Brain pericyte (primary cell): ENCODE results near the gene CACNA1C.
"Not testable (repeated sequence)": the region's sequence is repeated elsewhere in the genome, so short reads cannot be mapped to it uniquely, and the experiment has no call there.

Experiments used
- DNase-seq: peaks from one replicate; pipeline ENCODE4 v3.0.0-alpha.2; 2012; ENCODE audit warnings: low read depth, low spot score

Gene CACNA1C

DNA sequence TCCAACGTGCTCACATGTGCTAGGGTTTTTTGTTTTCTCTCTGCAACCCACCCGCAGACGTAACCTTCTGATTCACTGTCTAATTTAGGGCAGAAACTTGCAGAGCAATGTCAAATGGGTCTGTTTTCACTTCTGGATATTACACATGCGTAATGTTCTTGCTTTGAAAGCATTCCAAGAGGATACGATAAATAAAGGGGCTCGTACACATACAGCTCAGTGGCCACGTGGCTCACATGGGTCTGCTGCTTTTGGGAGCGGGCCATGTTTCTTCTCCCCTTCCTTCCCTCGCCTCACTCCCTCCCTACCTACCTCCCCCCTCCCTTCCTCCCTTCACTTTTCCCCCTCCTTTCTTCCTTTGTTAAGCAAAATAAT, 23.4 kb downstream of the CACNA1C start:
- no peak for DNase-seq

DNA sequence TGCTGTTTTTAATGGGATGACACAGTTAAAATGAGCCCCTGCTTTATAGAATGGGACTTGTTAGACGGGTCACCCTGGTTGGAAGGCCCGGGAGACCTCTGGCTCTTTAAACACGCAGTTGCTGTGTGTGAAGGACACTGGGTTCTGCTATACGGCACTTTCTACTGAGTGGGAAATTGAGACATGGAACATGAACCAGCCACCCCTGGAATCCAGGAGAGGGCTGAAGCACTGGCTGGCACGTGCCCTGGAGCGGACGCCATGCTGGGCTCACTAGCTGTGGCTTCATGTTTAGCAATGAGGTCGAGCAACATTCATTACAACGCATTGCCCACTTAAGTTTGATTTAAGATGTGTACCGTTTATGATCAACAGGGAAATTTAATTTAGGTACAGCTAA, 23.9 kb downstream of the CACNA1C start:
- no peak for DNase-seq

DNA sequence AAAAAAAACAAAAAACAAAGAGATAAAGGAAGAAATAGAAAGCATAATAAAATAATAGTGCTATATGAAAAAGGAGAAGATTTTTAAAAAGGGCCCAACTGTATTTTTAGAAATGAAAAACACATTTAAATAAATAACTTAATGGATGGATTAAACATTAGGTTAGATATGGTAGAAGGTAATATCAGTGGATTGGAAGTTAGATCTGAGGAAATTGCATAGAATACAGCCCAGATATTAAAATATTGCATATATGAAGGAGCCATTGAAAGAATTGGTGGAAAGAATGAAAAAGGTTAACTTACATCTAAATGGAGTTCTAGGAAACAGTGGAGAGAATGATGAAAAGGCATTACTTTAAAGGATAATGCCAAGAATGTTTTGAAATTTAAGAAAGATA, 27.8 kb downstream of the CACNA1C start:
- DNase-seq, result no peak

DNA sequence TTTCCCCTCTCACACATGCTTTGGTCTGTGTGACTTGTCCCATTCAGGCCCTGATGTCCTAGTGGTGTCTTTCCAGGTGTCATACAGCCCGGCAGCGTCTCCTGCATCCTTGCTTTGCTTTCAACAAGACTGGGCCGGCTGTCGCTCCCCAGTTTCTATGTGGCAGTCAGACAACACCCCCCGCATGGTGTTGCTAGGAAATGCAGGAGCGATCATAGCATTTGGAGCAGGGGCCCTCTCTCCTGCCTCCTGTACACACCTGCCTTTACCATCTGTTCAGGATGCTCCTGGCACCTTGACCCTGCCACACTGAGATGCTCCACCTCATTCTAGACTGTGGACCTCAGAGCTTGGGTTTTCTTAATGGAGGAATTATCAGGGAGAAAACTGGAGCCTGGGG, 29.5 kb downstream of the CACNA1C start:
- DNase-seq, result no peak

DNA sequence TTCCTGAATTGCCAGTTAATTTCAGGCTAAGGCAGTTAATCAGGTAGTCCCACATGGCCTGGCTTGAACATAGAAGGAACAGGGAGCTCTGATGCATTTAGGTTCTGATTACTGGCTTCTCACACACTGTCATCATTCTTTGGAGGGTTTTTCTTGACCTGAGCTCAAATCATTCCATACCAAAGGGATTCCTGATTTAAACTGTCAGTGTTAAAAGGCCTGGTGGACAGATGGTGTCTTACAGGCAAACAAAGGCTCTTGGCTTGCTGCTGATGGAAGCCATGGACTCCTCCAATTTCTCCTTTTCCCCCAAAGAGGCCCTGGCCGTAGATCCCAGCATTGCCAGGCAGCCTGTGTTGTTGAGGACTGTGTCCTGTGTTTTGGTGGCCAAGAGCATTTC, 30.2 kb downstream of the CACNA1C start:
- no peak for DNase-seq

DNA sequence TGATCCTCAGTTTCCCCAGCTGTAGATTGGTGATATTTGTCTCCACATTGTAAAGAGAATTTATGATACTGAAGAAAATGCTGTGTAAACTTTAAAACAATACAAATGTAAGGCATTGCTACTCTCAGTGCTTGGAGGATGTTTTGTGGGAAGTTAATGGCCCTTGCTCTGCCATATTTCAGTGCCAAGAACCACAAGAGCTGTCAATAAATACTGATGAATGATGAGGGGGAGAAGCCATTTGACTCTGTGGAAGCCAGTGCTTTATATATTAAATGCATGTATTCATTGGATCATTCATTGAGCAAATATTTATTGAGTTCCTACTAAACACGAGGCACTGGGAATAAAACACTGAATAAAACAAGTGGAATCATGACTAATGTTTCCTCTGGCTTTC, 30.8 kb downstream of the CACNA1C start:
- no peak for DNase-seq

DNA sequence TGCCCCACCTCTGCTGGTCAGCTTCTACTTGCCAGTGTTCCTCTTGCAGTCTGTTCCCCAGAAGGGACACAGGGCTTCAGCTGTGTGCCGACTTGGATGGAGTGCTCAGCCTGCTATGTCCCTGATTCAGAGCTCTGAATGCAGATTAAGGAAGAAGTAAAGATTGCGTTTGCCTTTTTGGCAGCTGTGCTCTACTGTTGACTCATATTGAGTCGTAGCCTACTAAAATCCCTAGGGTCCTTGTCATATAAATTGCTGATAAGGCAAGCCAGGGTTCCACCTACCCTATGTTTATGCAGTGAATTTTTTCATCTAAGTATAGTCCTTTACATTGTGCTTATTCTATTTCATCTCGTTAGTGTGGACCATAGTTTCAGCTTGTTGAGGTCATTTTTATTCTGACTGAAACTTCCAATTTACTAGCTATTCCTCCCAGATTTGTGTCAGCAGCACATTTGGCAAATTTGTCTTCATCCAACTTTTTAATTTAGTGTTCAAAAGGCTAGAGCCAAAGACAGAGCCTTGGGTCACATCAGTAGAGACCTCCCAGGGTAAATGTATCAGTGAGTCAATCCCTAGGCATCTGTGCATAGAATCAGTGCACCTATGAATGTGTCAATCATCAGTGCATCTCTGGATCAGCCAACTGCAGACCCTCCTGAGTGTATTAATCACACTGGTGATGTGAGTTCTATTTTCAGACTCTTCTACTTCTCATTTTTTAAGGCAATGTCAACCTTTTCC, 31.9 kb downstream of the CACNA1C start:
- DNase-seq, result no peak

DNA sequence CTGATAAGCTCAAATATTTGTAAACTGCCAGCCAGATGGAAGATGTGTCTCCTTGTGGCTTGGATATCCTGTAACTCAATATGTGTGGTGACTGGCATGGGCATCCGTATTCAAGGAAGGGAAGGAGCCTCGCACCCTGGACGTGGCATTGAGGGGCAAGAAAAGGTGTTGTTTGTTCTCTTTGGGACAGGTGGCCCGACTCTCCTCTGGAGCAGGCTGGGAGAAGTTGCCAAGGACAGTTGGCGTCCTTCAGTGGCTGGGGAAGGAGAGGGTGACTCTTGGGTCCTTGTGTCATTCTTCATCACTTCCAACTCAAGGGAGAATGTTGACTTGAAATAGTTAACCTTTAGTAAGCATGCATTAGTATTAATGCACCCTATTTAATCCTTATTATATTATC, 39.6 kb downstream of the CACNA1C start:
- no peak for DNase-seq

DNA sequence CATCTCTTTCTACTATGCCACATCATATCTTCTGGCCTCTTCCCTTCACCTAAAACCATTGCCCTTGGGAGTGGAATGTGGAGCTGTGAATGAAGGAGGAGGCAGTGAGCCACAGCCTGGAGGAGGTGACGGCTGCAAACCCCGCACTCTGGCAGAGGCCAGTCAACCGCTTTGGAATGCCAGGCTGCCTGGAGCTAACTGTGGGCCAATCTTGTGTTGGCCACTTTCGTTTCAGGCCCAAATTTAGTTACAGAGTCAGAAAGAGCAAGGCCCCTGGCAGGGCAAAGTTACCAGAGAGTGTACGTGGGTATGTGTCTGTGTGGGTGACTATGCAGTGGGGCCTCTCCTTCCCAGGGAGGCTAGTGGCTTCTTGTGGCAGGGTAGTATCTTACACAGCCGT, 40.1 kb downstream of the CACNA1C start:
- DNase-seq, result no peak

DNA sequence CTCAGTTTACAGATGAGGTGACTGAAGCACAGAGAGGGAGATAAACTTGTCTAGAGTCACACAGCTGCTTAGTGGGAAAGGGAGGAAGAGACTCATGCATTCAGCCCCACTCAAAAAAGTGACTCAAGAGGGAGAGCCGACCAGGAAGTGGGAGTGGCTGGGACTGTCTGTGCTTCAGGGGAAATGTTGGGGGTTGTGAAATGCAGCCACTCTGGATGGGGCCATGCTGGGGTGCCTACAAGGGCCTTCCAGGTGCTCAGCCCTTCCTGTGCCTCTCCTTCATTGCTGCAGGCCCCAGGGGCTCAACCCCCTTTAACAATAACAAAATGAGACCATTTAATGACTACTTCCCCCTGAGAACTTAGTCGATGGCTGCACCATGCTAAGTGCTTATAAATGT, 41.8 kb downstream of the CACNA1C start:
- DNase-seq, result no peak

DNA sequence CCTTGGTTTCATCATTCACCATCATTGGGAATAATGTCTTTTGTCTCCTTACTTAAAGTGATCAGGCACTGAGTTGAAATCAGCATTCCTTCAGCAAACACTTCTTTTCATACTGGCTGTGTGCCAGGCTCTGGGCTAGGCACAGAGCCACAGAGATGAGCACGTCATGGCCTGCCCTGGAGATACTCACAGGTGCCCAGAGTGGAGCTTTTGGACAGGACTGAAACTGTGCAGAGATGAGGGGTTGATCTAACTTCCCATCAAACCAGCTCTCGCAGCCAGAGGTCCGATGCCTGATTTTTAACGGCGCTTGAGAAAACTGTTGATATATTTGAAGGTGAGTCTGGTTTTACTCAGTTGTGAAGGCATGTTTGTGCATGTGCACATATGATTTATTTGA, 43.1 kb downstream of the CACNA1C start:
- no peak for DNase-seq

DNA sequence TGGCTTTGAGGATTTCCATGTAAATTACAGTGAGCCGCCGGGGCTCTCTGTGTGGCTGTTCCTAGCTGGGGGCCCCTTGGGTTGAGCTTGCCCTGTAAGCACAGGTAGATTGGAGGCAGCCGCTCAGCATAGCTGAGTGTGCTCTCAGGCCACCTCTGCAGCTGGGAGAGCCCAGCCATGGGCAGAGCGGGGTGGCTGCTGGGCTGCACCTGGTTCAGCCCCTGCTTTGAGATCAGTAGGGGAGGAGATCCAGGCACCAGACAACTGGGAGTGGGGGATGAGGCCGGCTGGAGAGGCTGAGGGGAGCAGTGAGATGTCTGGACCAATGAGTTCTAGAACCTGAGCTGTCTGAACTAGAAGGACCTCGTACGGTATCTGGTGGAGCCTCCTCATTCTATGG, 44.8 kb downstream of the CACNA1C start:
- no peak for DNase-seq

DNA sequence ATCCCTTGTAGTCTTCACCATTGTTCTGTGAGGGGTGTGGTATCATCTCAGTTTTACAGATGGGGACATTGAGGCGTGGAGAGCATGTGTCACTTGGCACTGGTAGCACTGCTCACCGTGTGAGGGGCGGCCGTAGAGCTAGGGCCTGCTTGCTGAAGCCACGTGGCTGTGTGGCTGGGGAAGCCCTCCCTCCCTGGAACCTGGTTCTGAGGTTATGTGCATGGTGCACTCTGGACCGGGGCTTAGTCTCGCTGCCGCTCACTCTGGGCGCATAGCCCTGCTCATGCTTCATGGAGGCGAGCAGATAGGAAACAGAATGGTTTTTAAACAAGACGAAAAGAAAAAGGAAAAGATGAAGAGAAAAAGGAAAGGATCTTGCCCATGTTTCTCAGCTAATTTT, 46.1 kb downstream of the CACNA1C start:
- no peak for DNase-seq

DNA sequence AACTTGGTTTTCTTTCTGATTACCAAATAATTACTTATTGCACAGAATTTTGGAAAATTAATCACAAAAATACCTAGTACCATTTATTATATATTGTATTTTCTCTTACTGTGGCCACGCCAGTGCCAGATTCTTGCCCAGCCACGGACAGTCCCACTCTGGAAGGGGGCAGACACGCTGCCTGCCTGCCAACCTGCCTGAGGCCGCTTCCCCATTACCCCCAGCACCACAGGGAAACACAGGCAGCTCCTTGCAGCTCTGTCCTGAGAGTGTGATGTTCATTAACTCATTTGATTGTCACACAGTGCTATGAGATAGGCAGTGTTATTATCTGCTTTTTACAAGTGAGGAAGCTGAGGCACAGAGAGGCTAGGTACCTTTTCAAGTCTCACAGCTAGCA, 46.8 kb downstream of the CACNA1C start:
- no peak for DNase-seq

DNA sequence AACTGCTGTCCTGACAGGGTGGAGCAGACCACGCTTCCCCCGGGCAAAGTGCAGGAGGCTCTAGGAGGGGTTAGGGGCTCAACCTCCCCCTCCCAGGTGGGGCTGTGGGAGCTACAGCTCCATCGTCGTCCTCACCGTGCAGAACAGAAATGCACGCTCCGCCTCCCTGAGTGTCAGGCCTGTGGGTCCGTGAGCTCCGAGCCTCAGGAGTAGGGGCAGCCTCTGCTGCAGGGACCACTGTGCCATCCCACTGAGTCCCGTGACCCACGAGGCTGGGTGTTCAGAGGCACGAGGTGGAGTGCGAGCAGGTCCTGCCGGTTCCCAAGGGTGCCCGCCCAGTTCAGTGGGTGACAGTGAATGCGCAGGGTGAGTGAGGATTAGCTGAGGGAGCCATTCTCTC, 48.6 kb downstream of the CACNA1C start:
- DNase-seq, result no peak

DNA sequence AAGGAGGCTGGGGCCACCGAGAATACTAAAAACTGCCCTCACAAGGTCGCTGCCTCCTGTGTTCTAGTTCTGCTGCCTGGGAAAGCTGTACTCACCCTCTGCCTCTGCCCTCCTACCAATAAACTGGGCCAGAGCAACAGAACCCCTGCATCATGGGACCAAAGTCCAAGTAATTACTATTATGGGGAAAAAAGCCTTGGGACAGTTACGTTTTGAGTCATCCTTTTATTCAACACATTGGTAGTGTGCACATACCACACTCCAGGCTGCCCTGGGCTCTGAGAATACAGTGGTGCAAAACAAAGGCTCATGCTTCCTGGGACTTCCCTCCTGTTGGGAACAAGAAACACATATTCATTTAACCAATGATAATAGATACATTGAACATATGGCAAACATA, 49.0 kb downstream of the CACNA1C start:
- DNase-seq, result no peak

DNA sequence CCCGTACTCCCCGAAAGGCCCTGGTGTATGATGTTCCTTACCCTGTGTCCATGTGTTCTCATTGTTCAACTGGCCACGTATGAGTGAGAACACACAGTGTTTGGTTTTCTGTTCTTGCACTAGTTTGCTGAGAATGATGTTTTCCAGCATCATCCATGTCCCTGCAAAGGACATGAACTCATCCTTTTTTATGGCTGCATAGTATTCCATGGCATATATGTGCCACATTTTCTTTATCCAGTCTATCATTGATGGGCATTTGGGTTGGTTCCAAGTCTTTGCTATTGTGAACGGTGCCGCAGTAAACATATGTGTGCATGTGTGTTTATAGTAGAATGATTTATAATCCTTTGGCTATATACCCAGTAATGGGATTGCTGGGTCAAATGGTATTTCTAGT, 49.9 kb downstream of the CACNA1C start:
- not testable (repeated sequence) for DNase-seq

DNA sequence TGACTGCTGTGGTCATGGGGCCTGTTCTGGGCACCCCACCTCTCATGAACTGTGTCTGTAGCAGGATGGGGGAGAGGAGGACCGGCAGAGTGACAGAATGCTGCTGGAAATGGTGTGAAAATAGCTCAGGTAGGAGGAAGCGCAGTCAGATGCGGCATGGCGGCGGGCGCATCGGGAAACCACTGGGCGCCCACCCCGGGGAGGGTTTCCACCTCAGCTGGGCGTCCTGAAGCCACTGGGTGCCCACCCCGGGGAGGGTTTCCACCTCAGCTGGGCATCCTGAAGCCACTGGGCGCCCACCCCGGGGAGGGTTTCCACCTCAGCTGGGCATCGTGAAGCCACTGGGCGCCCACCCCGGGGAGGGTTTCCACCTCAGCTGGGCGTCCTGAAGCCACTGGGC, 52.6 kb downstream of the CACNA1C start:
- not testable (repeated sequence) for DNase-seq

DNA sequence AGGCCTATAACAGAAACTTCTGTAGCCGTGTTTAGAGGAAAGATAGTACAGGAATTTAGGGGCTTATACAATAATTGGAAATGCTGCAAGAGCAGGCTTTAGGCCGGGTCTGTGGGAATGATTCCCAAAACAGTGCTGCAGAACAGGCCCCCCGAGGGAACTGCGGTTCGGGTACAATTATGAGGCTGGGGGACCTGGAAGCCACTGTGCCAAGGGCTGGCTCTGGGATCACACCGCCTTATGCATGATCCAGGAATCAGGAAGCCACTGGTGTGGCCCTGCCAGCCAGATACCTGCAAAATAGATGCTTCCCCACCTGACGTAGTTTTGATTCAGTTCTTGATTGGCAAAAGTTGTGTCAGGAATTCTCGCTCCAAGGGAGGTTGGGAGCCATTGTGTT, 55.4 kb downstream of the CACNA1C start:
- no peak for DNase-seq

DNA sequence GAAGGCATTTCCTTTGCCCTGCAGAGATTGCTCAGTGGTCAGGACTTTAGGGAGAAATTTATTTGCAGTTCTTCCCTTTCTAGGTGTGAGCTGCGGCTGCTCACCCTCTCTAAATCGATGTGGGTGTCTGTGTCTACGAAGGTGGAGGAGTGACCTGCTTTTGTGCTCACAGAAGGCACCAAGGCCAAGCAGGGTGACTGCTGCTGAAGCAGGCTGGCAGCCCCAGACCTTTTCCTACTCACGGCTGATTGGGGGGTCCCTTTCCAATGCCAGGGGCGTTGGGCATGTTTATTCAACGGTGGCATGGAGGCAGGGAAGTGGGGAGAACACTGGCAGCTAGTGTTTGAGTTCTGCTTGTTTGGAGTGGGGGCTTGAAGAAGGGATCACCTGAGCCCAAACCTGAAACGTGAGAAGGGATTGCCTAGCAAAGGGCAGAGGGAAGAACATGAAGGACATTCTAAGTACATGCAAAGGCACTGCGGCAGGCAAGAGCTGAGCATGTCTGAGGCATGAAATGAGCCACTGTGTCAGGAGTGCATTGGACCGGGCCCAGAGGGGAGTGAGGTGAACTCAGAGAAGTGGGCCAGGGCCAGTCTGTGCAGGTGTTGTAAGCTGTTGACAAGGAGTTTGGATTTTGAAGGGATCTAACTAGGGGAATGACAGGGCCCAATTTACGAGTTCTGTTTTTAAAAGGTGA, 56.3 kb downstream of the CACNA1C start:
- DNase-seq, result no peak

DNA sequence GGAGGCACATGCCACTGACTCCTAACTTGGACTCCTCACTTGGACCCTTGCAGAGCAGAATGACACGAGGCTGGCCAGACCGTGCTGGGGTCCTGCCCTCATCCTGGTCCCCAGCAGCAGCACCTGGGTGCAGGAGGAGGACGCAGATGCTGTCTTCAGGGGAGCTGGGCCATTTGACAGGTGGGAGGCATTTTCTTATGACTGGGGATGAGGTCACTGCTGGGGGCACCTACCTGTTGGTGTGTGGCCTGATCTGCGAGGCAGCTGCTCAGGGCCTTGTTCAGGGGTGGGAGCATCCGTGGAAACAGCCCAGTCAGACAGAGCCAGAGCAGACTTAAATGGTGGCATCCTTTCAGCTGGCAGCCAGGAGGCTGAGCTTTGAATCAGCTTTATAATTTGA, 57.3 kb downstream of the CACNA1C start:
- DNase-seq, result no peak

DNA sequence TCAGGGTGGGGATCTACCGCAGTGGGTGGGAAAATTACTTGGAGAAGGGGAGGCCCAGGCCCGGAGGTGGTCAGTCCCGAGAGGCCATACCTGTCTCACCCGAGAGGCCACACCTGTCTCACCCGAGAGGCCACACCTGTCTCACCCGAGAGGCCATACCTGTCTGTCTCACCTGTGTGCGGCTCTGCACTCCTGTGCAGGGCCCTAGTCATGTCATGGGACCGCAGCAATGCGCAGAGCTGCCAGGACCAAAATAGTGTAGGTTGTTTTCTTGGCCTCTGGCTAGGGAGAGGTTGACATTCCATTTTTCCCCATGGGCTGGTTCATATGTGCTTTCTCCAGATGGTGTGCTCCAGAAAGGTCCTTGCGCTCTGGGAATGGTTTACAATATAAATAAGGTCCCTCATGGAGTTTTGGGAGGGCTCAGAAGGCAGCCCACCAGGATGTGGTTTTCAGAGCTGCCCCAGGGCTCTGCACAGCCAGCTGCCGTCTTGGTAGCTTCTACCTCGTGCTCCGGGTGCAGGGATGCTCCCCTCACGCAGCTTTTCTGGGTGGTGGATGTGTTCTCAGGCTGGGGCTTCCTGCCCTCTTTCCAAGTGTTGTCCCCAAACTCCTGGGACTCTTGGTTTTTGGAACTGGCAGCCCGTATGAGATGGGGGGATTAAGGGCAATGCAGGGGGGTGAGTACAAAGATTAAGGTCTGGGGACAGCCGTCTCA, 58.2 kb downstream of the CACNA1C start:
- DNase-seq, result no peak

DNA sequence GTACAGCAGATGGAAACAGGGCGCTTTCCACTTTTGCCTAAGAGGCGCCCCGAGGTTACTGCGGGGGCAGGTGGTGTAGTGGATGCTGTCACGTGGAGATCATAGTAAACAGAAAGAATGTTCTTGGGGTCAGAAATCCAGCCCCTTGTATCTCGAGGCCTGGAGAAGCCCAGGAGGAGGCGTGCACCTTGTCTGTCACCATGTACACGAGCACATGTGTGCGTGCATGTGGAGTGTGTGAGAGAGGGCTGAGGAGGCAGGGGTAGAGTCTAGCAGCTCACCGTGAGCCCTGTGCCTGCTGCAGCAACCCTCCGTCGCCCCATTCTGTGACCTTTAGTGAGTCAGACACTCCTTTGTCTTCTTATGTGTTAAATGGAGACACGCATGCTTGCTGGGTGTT, 59.0 kb downstream of the CACNA1C start:
- no peak for DNase-seq
